ENCODE results near the gene TINCR.

- TF ChIP-seq EZH2 (optimal IDR thresholded peaks at IDR 0.05; ENCODE audit: low read depth, low read length), result no peak
- no peak for TF ChIP-seq EZH2phosphoT487 (IDR thresholded peaks at IDR 0.05; ENCODE audit: low read length)
These were observed 20.7 kb upstream of the TINCR start for GRCh38 chr19:5588441-5588840.
